ENCODE data around the gene GPR34. TPM values are rescaled to one million over a fixed set of nuclear protein-coding genes. Genes with fewer than 3 reads are reported as not detected.

Gene GPR34
- polyA plus RNA-seq, 1 experiment = not detected

DNA sequence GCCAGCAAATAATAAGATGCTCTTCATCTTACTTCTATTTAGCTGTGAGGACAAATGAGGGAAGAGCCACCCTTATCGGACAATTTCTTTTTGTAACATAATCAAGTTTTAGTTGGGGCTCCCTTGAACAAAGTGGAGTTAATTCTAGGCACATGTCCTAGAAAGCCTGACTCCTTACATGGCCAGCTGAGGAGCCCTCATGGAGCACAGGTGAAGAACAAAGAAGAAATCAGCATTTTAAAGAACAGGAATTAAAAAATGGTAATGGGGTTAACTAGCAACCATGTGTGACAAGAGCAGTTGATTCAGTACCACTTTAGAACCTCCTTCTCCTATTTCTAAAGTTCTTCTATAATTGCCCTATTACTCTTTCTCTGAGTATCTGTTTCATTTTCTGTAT lies 51.1 kb downstream of the GPR34 start:
- POLR2A ChIA-PET = no interaction called here

More for the DNA sequence above, 51.1 kb downstream of the GPR34 start:
- H3K27me3 ChIP-seq (ENCODE audit: control insufficient read depth, insufficient read depth, low read length) = no peaks in the 10 kb centered on the region
- CTCF ChIA-PET = no interaction called here
- H3K27ac ChIP-seq (ENCODE audit: low read depth, low read length) = no peak overlapping the region
- no peaks in the 10 kb centered on the region for H3K9me3 ChIP-seq (ENCODE audit: control insufficient read depth, insufficient read depth, low read length)
- TF ChIP-seq, protein P1, sequence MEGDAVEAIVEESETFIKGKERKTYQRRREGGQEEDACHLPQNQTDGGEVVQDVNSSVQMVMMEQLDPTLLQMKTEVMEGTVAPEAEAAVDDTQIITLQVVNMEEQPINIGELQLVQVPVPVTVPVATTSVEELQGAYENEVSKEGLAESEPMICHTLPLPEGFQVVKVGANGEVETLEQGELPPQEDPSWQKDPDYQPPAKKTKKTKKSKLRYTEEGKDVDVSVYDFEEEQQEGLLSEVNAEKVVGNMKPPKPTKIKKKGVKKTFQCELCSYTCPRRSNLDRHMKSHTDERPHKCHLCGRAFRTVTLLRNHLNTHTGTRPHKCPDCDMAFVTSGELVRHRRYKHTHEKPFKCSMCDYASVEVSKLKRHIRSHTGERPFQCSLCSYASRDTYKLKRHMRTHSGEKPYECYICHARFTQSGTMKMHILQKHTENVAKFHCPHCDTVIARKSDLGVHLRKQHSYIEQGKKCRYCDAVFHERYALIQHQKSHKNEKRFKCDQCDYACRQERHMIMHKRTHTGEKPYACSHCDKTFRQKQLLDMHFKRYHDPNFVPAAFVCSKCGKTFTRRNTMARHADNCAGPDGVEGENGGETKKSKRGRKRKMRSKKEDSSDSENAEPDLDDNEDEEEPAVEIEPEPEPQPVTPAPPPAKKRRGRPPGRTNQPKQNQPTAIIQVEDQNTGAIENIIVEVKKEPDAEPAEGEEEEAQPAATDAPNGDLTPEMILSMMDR (IDR thresholded peaks at IDR 0.05; ENCODE audit: low read depth, low read length) = no peak
- no peak overlapping the region for H3K4me3 ChIP-seq (ENCODE audit: low read depth, low read length)
- no peak for DNase-seq (ENCODE audit: low read depth, low spot score)

Small RNAs within 50 kb of the gene (small RNA-seq; reads per million reads assigned to genes)
- not detected for gene RN7SL144P (ENCODE audit: insufficient read length, low read depth)

Other genes with a start within 250 kb of the GPR34 start
- not detected in 2 replicates for gene NYX, start 241.6 kb upstream of the GPR34 start, polyA plus RNA-seq (2011; rRNA removed)
- not detected in 2 replicates for gene GPR82, start 35.2 kb downstream of the GPR34 start, polyA plus RNA-seq (2011; rRNA removed)
- 20.5 and 30.0 TPM in 2 replicates for gene CASK, start 234.6 kb downstream of the GPR34 start, polyA plus RNA-seq (2011; rRNA removed)

Data from AG04450 (cell line).